NB4 (cell line): ENCODE measurements around the gene ART1.

ENCODE experiments used
- DNase-seq: peaks from one replicate; pipeline ENCODE4 v3.0.0; 2010; ENCODE audit warnings: low read depth
- H3K4me3 ChIP-seq: one replicate; pipeline ENCODE4 v1.5.1; 2011; ENCODE audit warnings: mild to moderate bottlenecking, low read depth, low read length, moderate library complexity
- CTCF ChIP-seq: IDR thresholded peaks from one replicate; pipeline ENCODE4 v1.5.1; 2012; ENCODE audit warnings: low read depth, low read length
- MAX ChIP-seq: IDR thresholded peaks from 2 replicates; pipeline ENCODE4 v1.6.1; 2011; ENCODE audit warnings: low read depth, low read length
- MYC ChIP-seq: IDR thresholded peaks from 2 replicates; pipeline ENCODE4 v1.6.1; 2011; ENCODE audit warnings: low read depth, low read length
- POLR2A ChIP-seq: IDR thresholded peaks from 2 replicates; pipeline ENCODE4 v1.6.1; 2011; ENCODE audit warnings: mild to moderate bottlenecking; ENCODE audit not compliant: insufficient read length; ENCODE audit errors: extremely low read depth

Gene ART1

GRCh38 chr11:3666023-3666530, 21.1 kb downstream of the ART1 start:
- DNase-seq, result no peak
- H3K4me3 ChIP-seq, result no peak overlapping the region
- TF ChIP-seq CTCF, result no peak
- no peak for TF ChIP-seq POLR2A
- no peak for TF ChIP-seq MYC
- no peak for TF ChIP-seq MAX

- no peak for DNase-seq
Observed at GRCh38 chr11:3667149-3668035, 22.5 kb downstream of the ART1 start.

GRCh38 chr11:3669128-3669527, 24.2 kb downstream of the ART1 start:
- no peak for DNase-seq
- TF ChIP-seq MYC (no peak), MAX (no peak), POLR2A (no peak), CTCF (no peak)
- H3K4me3 ChIP-seq, result no peak overlapping the region

More at GRCh38 chr11:3667149-3668035, 22.5 kb downstream of the ART1 start:
- no peak overlapping the region for H3K4me3 ChIP-seq
- TF ChIP-seq CTCF (no peak), MYC (no peak), POLR2A (no peak), MAX (no peak)

GRCh38 chr11:3669742-3670183, 24.8 kb downstream of the ART1 start:
- TF ChIP-seq MAX (no peak), CTCF (no peak), POLR2A (no peak), MYC (no peak)
- H3K4me3 ChIP-seq, result no peak overlapping the region
- DNase-seq, result no peak

GRCh38 chr11:3671334-3672254, 26.7 kb downstream of the ART1 start, which contains the start of gene CHRNA10:
Gene CHRNA10 (minus strand): TSS chr11:3671384. CDS start chr11:3671312, 72 bp downstream.
- no peak for TF ChIP-seq CTCF
- TF ChIP-seq MAX, result no peak
- TF ChIP-seq MYC, result no peak
- no peak for TF ChIP-seq POLR2A
- no peak within 1 kb of the TSS for H3K4me3 ChIP-seq
- no peak for DNase-seq
